ENCODE results near the gene CAMK2D. TPM values are rescaled to one million over a fixed set of nuclear protein-coding genes. Genes with fewer than 3 reads are reported as not detected.

The CAMK2D gene
- total and polyA plus RNA-seq, 2 experiments from 2014 or later = 36.8 to 99.1 TPM

- no peaks in the 10 kb centered on the region for H3K9me3 ChIP-seq (ENCODE audit: low read depth)
- no peaks in the 10 kb centered on the region for H3K36me3 ChIP-seq (replicated peaks; ENCODE audit: insufficient read depth, low read depth)
- 88% methylated on average over 2 of the region's 2 CpGs for WGBS (ENCODE audit: low lambda C conversion rate, missing lambda C conversion rate)
- H3K4me3 ChIP-seq = no peak overlapping the region
- no peaks in the 10 kb centered on the region for H3K27me3 ChIP-seq
- H3K4me2 ChIP-seq = no peak overlapping the region
- peak; percentile 11 for DNase-seq (ENCODE audit: low spot score)
- no peaks in the 10 kb centered on the region for H3K9me2 ChIP-seq (replicated peaks; ENCODE audit: insufficient read depth)
- TF ChIP-seq EZH2 (IDR thresholded peaks at IDR 0.05; ENCODE audit: borderline replicate concordance) = no peak
- TF ChIP-seq EZH2phosphoT487 (IDR thresholded peaks at IDR 0.05; ENCODE audit: low read depth, severe bottlenecking, unreplicated experiment) = no peak
- TF ChIP-seq CTCF (IDR thresholded peaks at IDR 0.05; ENCODE audit: poor library complexity) = no peak
- H2AFZ ChIP-seq = no peak overlapping the region
- H4K20me1 ChIP-seq (ENCODE audit: insufficient read depth, poor library complexity, severe bottlenecking) = no peaks in the 10 kb centered on the region
- peaks cover 92% of the 10 kb centered on the region for H3K79me2 ChIP-seq
- no peaks in the 10 kb centered on the region for H3K4me1 ChIP-seq (ENCODE audit: insufficient read depth)
- no peak overlapping the region for H3K27ac ChIP-seq
Observed at GRCh38 chr4:113700602-113701150, 60.9 kb downstream of the CAMK2D start.

- Histone ChIP-seq H3K9me3 (ENCODE audit: low read depth) (no peaks in the 10 kb centered on the region), H2AFZ (no peak overlapping the region), H3K4me3 (no peak overlapping the region), H3K79me2 (peaks cover 91% of the 10 kb centered on the region), H3K27me3 (no peaks in the 10 kb centered on the region), H3K36me3 (replicated peaks; ENCODE audit: insufficient read depth, low read depth) (no peaks in the 10 kb centered on the region), H4K20me1 (ENCODE audit: insufficient read depth, poor library complexity, severe bottlenecking) (no peaks in the 10 kb centered on the region), H3K4me1 (ENCODE audit: insufficient read depth) (no peaks in the 10 kb centered on the region), H3K27ac (no peak overlapping the region), H3K9me2 (replicated peaks; ENCODE audit: insufficient read depth) (no peaks in the 10 kb centered on the region), H3K4me2 (no peak overlapping the region)
- TF ChIP-seq CTCF (IDR thresholded peaks at IDR 0.05; ENCODE audit: poor library complexity) = no peak
- DNase-seq (ENCODE audit: low spot score) = no peak
- 97% methylated on average over 2 of the region's 2 CpGs for WGBS (ENCODE audit: low lambda C conversion rate, missing lambda C conversion rate)
Observed at GRCh38 chr4:113699772-113700171, 61.8 kb downstream of the CAMK2D start.

- Histone ChIP-seq H3K9me3 (ENCODE audit: low read depth) (no peaks in the 10 kb centered on the region), H3K36me3 (replicated peaks; ENCODE audit: insufficient read depth, low read depth) (no peaks in the 10 kb centered on the region), H2AFZ (no peak overlapping the region), H3K27me3 (no peaks in the 10 kb centered on the region), H3K9me2 (replicated peaks; ENCODE audit: insufficient read depth) (no peaks in the 10 kb centered on the region), H3K27ac (no peak overlapping the region), H3K79me2 (peaks cover 95% of the 10 kb centered on the region), H3K4me1 (ENCODE audit: insufficient read depth) (peaks cover 14% of the 10 kb centered on the region), H3K4me3 (no peak overlapping the region), H4K20me1 (ENCODE audit: insufficient read depth, poor library complexity, severe bottlenecking) (peaks cover 5% of the 10 kb centered on the region), H3K4me2 (no peak overlapping the region)
- WGBS (ENCODE audit: low lambda C conversion rate, missing lambda C conversion rate) = 94% methylated on average over 2 of the region's 2 CpGs
- no peak for TF ChIP-seq CTCF (IDR thresholded peaks at IDR 0.05; ENCODE audit: poor library complexity)
- TF ChIP-seq EZH2phosphoT487 (IDR thresholded peaks at IDR 0.05; ENCODE audit: low read depth, severe bottlenecking, unreplicated experiment) = no peak
- no peak for TF ChIP-seq EZH2 (IDR thresholded peaks at IDR 0.05; ENCODE audit: borderline replicate concordance)
- no peak for DNase-seq (ENCODE audit: low spot score)
Observed at GRCh38 chr4:113697429-113697828, 64.1 kb downstream of the CAMK2D start.

Measured in hepatocyte (in vitro differentiated cells).